Right renal pelvis (tissue), 4 donors: ENCODE measurements around the gene CCNDBP1. TPM values are rescaled to one million over a fixed set of nuclear protein-coding genes. Genes with fewer than 3 reads are reported as not detected.

Experiments
- DNase-seq, 4 donors: peaks; one replicate each; pipeline ENCODE4 v3.0.0-alpha.2; 2013; ENCODE audit warnings: low read depth in 4 of 4, low spot score in 3 of 4, missing footprints in 1 of 4
- polyA plus RNA-seq, 4 donors: library from polyadenylated mRNA; unstranded; fragments of 120-200 nt; gene quantifications; one replicate each; pipeline ENCODE4 v1.2.1, GENCODE V29; 2013; ENCODE audit not compliant: insufficient read length in 4 of 4

Gene CCNDBP1
- polyA plus RNA-seq, 4 donors, result 49.6 to 64.6 (median 57.8) TPM

DNA sequence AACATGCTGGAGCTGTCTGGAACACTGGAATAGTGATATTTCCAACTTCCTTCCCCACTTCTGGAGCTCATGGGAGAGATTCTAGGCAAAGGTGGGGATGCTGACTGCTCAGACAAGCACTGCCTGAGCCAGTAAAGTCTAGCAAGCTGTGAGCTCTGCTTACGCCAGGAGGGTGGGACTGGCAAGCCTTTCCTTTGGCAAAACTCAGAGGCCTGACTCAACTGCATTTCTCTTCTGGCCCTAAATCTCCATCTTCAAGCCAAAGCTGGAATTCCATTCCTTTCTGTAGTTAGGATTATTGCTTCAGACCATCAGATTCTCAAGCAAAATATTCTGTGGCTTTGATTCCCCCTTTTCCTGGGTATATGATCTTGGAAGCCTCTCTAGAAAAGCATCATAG, 55.9 kb downstream of the CCNDBP1 start:
- no peak for DNase-seq

DNA sequence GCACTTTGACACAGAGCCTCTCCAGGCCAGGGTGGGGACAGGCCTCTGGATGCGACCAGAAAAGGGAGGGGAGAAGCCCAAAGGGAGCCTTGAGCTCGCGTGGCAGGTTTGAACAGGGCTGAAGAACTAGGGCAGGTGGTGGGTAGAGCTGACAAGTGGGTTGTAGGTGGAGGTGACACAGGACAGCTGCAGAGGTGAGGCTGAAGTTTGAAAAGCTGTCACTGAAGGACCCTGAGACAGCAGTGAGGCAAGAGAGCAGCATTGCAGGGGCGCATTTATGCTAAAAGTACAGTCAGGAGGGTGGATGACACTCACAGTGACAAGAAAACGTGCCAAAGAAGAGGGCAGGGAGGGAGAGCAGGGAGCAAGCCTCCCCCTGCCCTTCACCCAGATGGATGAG, 57.4 kb downstream of the CCNDBP1 start:
- no peak for DNase-seq

DNA sequence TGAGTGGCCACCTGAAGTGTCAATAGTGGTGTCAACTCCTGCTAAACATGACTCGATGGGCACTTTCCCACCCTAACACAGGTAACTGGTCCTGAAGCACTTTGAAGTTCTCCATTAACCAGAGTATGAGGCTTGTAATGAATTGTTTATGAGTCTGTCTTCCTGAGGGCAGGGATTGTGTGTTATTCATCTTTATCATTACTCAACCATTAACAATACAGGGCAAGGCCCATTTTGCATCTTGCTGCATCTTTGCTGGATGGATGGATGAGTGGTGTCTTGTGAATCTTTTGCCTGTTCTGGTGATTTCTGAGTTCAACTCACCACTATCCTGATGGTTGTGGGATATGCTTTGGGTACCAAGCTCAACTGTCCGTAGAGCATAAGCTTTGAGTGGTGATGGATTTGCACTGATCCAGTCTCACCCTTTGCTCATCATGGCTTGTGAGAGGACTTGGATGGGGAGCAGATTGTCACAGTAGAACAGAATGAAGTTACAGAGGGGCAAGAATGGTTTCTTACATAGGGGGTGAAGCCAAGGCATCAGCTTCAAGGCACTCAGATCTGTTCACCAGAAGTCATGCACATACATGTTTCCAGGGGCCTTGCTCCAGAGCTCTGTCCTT, 57.9 kb downstream of the CCNDBP1 start:
- no peak for DNase-seq

DNA sequence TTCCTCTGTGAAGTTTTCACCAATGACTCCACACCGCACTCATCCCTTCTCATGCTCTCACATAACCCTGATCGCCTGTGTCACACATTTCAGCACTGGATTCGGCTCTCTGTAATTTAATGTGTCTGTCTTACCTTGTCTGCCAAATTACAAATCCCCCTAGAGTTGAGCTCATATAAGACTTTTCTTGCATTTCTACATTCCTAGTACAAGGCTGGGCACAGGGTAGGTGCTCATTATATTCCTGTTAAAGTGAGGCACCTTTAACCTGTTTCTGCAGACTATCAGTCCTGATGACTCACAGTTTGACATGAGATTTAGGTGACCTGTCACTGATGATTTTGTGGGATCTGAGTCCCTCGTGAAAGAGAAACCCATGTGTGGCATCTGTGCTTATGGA, 58.9 kb downstream of the CCNDBP1 start:
- DNase-seq, result no peak

DNA sequence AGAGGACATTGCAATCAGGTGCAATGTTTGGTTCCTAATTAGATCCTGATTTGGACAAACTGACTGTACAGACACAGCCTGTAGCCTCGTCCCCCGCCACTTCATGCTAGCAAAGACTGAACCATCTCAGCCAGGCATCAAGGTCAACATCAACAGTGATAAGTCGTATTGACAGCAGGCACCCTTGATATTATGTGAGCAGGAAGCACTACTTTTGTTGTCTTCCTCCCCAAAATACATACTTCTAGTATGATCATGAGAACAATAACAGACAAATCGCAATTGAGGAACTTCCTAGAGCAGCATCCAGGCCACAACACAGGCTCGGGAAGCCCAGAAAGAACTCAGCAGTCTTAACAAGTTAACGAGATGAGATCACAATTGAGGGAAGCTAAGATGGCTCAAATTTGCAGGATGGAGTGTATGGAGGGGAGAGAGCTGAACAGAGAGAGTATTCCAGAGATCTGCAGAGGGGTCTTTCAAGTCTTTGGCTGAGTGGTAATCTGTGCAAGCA, 61.1 kb downstream of the CCNDBP1 start:
- DNase-seq, result no peak

Other genes with a start within 250 kb of the CCNDBP1 start
- gene UBR1, start 79.4 kb upstream of the CCNDBP1 start, polyA plus RNA-seq, result 10 to 100 TPM; 20.8 to 25.8 (median 23.9) TPM
- gene TMEM62, start 51.8 kb upstream of the CCNDBP1 start, polyA plus RNA-seq, result 10 to 100 TPM; 14.8 to 17.7 (median 15.3) TPM
- 1 to 10 TPM; 1.2 to 1.6 (median 1.3) TPM for gene EPB42, start 35.6 kb downstream of the CCNDBP1 start, polyA plus RNA-seq
- gene TGM5, start 81.5 kb downstream of the CCNDBP1 start, polyA plus RNA-seq, result under 1 TPM in 1 of 4 donors, not detected in 3; 0.03 TPM
- under 1 TPM in 2 of 4 donors, not detected in 2; 0.04 to 0.09 TPM for gene TGM7, start 116.9 kb downstream of the CCNDBP1 start, polyA plus RNA-seq
- 10 to 100 TPM; 12.4 to 14.4 (median 13.4) TPM for gene LCMT2, start 145.2 kb downstream of the CCNDBP1 start, polyA plus RNA-seq
- 10 to 100 TPM; 24.5 to 28.7 (median 26.3) TPM for gene ZSCAN29, start 185.6 kb downstream of the CCNDBP1 start, polyA plus RNA-seq
- gene TUBGCP4, start 185.7 kb downstream of the CCNDBP1 start, polyA plus RNA-seq, result 10 to 100 TPM; 21.4 to 24.2 (median 23.3) TPM